ENCODE results near the gene B4GALT4. TPM values are rescaled to one million over a fixed set of nuclear protein-coding genes. Genes with fewer than 3 reads are reported as not detected.

B4GALT4 gene
- total and polyA plus RNA-seq, 2 of the 8 experiments (the other 6 are each of a cell fraction or from before 2014, with no cell fraction given), result 14.6 to 44.7 TPM

- TF ChIP-seq KDM5A (IDR thresholded peaks at IDR 0.05; ENCODE audit: low read length), result no peak
- TF ChIP-seq RAD21 (IDR thresholded peaks at IDR 0.05 in 1 of 2, conservative IDR thresholded peaks at IDR 0.05 in 1 of 2; ENCODE audit: low read depth in 2 of 2, low read length in 2 of 2), result peak in 1 of 2 experiments; percentile 15; a peak in 1 of 4 replicates
- TF ChIP-seq, protein P1, sequence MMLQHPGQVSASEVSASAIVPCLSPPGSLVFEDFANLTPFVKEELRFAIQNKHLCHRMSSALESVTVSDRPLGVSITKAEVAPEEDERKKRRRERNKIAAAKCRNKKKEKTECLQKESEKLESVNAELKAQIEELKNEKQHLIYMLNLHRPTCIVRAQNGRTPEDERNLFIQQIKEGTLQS (IDR thresholded peaks at IDR 0.05; ENCODE audit: insufficient read depth, low read depth, low read length), result 0 out of 2 replicates have a peak, but pooled peaks have one; percentile 22
- TF ChIP-seq EGR1 (IDR thresholded peaks at IDR 0.05; ENCODE audit: borderline replicate concordance, low read depth, low read length), result peak; percentile 74; the same call in 1 of the 2 replicates
- peak; percentile 42; the same call in 1 of the 2 replicates for TF ChIP-seq MAX (IDR thresholded peaks at IDR 0.05)
- TF ChIP-seq PHF8 (conservative IDR thresholded peaks at IDR 0.05; ENCODE audit: low read depth, low read length), result no peak
- TF ChIP-seq TBP (IDR thresholded peaks at IDR 0.05; ENCODE audit: low read depth, low read length), result no peak; the same call in 1 of the 2 replicates
- TF ChIP-seq JUN (IDR thresholded peaks at IDR 0.05; ENCODE audit: low read depth, low read length), result no peak
- TF ChIP-seq KDM1A (IDR thresholded peaks at IDR 0.05; ENCODE audit: borderline replicate concordance, low read length), result peak; percentile 46; the same call in 1 of the 2 replicates
- no peak for TF ChIP-seq RNF2 (IDR thresholded peaks at IDR 0.05; ENCODE audit: borderline replicate concordance, low read depth, low read length, missing control alignments, poor library complexity, severe bottlenecking)
- no peak for TF ChIP-seq JUND (IDR thresholded peaks at IDR 0.05; ENCODE audit: low read length)
- no peak for TF ChIP-seq FOSL1 (IDR thresholded peaks at IDR 0.05; ENCODE audit: insufficient read depth, low read depth, low read length)
- TF ChIP-seq POLR2A (IDR thresholded peaks at IDR 0.05; ENCODE audit: control extremely low read depth in 1 of 2, low read depth in 2 of 2, low read length in 2 of 2), result no peak
- no peak for TF ChIP-seq EP300 (IDR thresholded peaks at IDR 0.05; ENCODE audit: borderline replicate concordance in 1 of 2, low read depth in 2 of 2, low read length in 2 of 2)
These were observed 67.4 kb downstream of the B4GALT4 start, which contains the start of gene UPK1B (continued) for GRCh38 chr3:119173325-119173724.
